Measurements from ENCODE around the gene CAB39L. TPM values are rescaled to one million over a fixed set of nuclear protein-coding genes. Genes with fewer than 3 reads are reported as not detected.

The CAB39L gene
- total and polyA plus RNA-seq, 2 donors from 2014 or later, result 11.0 to 16.0 TPM

GRCh38 chr13:49343731-49344130 is 100.1 kb downstream of the CAB39L start:
- DNase-seq (no peak), FAIRE-seq (no peak)
- Histone ChIP-seq H3K9ac (ENCODE audit: low read length in 3 of 3) (no peak overlapping the region), H3K27ac (ENCODE audit: low read depth in 2 of 2, low read length in 2 of 2) (no peak overlapping the region), H3K4me1 (ENCODE audit: control insufficient read depth in 2 of 3, insufficient read depth in 2 of 3, low read depth in 1 of 3, low read length in 3 of 3) (no peaks in the 10 kb centered on the region), H3K9me3 (ENCODE audit: control insufficient read depth in 2 of 3, insufficient read depth in 1 of 3, low read length in 3 of 3) (no peaks in the 10 kb centered on the region), H3K36me3 (ENCODE audit: control insufficient read depth in 2 of 3, insufficient read depth in 3 of 3, low read length in 3 of 3) (no peaks in the 10 kb centered on the region), H3K4me3 (ENCODE audit: low read length in 3 of 3) (no peak overlapping the region), H3K27me3 (ENCODE audit: control insufficient read depth, insufficient read depth, low read length) (no peaks in the 10 kb centered on the region)
- TF ChIP-seq CTCF (IDR thresholded peaks at IDR 0.05; ENCODE audit: borderline replicate concordance, extremely low read depth, insufficient read depth), result no peak
- intact Hi-C loops (cut with DNase I), result no loop called here

GRCh38 chr13:49343255-49343654 is 100.6 kb downstream of the CAB39L start:
- Histone ChIP-seq H3K27me3 (ENCODE audit: control insufficient read depth, insufficient read depth, low read length) (no peaks in the 10 kb centered on the region), H3K4me1 (ENCODE audit: control insufficient read depth in 2 of 3, insufficient read depth in 2 of 3, low read depth in 1 of 3, low read length in 3 of 3) (no peaks in the 10 kb centered on the region), H3K36me3 (ENCODE audit: control insufficient read depth in 2 of 3, insufficient read depth in 3 of 3, low read length in 3 of 3) (no peaks in the 10 kb centered on the region), H3K4me3 (ENCODE audit: low read length in 3 of 3) (no peak overlapping the region), H3K9me3 (ENCODE audit: control insufficient read depth in 2 of 3, insufficient read depth in 1 of 3, low read length in 3 of 3) (no peaks in the 10 kb centered on the region), H3K27ac (ENCODE audit: low read depth in 2 of 2, low read length in 2 of 2) (no peak overlapping the region), H3K9ac (ENCODE audit: low read length in 3 of 3) (no peak overlapping the region)
- DNase-seq, result no peak
- TF ChIP-seq CTCF (IDR thresholded peaks at IDR 0.05; ENCODE audit: borderline replicate concordance, extremely low read depth, insufficient read depth), result no peak
- intact Hi-C loops (cut with DNase I), result no loop called here
- no peak for FAIRE-seq

- no peak for TF ChIP-seq CTCF (IDR thresholded peaks at IDR 0.05; ENCODE audit: borderline replicate concordance, extremely low read depth, insufficient read depth)
- H3K36me3 ChIP-seq (ENCODE audit: control insufficient read depth in 2 of 3, insufficient read depth in 3 of 3, low read length in 3 of 3), result no peaks in the 10 kb centered on the region
- no peaks in the 10 kb centered on the region for H3K4me1 ChIP-seq (ENCODE audit: control insufficient read depth in 2 of 3, insufficient read depth in 2 of 3, low read depth in 1 of 3, low read length in 3 of 3)
- no peak overlapping the region for H3K4me3 ChIP-seq (ENCODE audit: low read length in 3 of 3)
- H3K9ac ChIP-seq (ENCODE audit: low read length in 3 of 3), result no peak overlapping the region
- FAIRE-seq (no peak), DNase-seq (no peak)
- no peaks in the 10 kb centered on the region for H3K9me3 ChIP-seq (ENCODE audit: control insufficient read depth in 2 of 3, insufficient read depth in 1 of 3, low read length in 3 of 3)
- intact Hi-C loops (cut with DNase I), result no loop called here
- H3K27ac ChIP-seq (ENCODE audit: low read depth in 2 of 2, low read length in 2 of 2), result no peak overlapping the region
- H3K27me3 ChIP-seq (ENCODE audit: control insufficient read depth, insufficient read depth, low read length), result no peaks in the 10 kb centered on the region
These were observed 101.4 kb downstream of the CAB39L start for GRCh38 chr13:49342454-49342853.

GRCh38 chr13:49341941-49342340 is 101.9 kb downstream of the CAB39L start:
- peak; percentile 44 for FAIRE-seq
- no peak overlapping the region for H3K4me3 ChIP-seq (ENCODE audit: low read length in 3 of 3)
- intact Hi-C loops (cut with DNase I), result no loop called here

More at GRCh38 chr13:49341941-49342340, 101.9 kb downstream of the CAB39L start:
- no peak for DNase-seq
- TF ChIP-seq CTCF (IDR thresholded peaks at IDR 0.05; ENCODE audit: borderline replicate concordance, extremely low read depth, insufficient read depth), result no peak
- Histone ChIP-seq H3K9ac (ENCODE audit: low read length in 3 of 3) (no peak overlapping the region), H3K27ac (ENCODE audit: low read depth in 2 of 2, low read length in 2 of 2) (no peak overlapping the region), H3K36me3 (ENCODE audit: control insufficient read depth in 2 of 3, insufficient read depth in 3 of 3, low read length in 3 of 3) (no peaks in the 10 kb centered on the region), H3K9me3 (ENCODE audit: control insufficient read depth in 2 of 3, insufficient read depth in 1 of 3, low read length in 3 of 3) (no peaks in the 10 kb centered on the region), H3K27me3 (ENCODE audit: control insufficient read depth, insufficient read depth, low read length) (no peaks in the 10 kb centered on the region), H3K4me1 (ENCODE audit: control insufficient read depth in 2 of 3, insufficient read depth in 2 of 3, low read depth in 1 of 3, low read length in 3 of 3) (no peaks in the 10 kb centered on the region)
